CD4-positive, alpha-beta memory T cell (primary cell): ENCODE data around the gene SPEF2. TPM values are rescaled to one million over a fixed set of nuclear protein-coding genes. Genes with fewer than 3 reads are reported as not detected.

Source experiments
- CTCF ChIA-PET: fragments of 350-600 bp; sonication (Branson Sonifier 250); formaldehyde crosslinking; loops from one replicate; lab custom pipeline; 2021; ENCODE audit warnings: inconsistent platforms; ENCODE audit not compliant: partially characterized antibody; lab: Charles Lee
- POLR2A ChIA-PET: fragments of 350-600 bp; sonication (Branson Sonifier 250); formaldehyde crosslinking; loops from one replicate; lab custom pipeline; 2021; ENCODE audit not compliant: partially characterized antibody; lab: Charles Lee
- DNase-seq, 5 donors: peaks; one replicate each; pipeline versions ENCODE4 v3.0.0 to v3.0.0-alpha.2; 2020 to 2022; ENCODE audit warnings: mixed read lengths in 1 of 5
- H3K27ac ChIP-seq: one replicate; pipeline ENCODE4 v1.7.0; 2013; ENCODE audit warnings: low read depth, low read length
- H3K27me3 ChIP-seq: 2 replicates; pipeline ENCODE4 v1.7.0; 2013; ENCODE audit warnings: mild to moderate bottlenecking, low read length, moderate library complexity; ENCODE audit not compliant: insufficient read depth
- H3K36me3 ChIP-seq: 2 replicates; pipeline ENCODE4 v1.7.0; 2013; ENCODE audit warnings: mild to moderate bottlenecking, low read length, moderate library complexity; ENCODE audit not compliant: insufficient read depth
- H3K4me1 ChIP-seq: 2 replicates; pipeline ENCODE4 v1.7.0; 2013; ENCODE audit warnings: mild to moderate bottlenecking, low read length, moderate library complexity; ENCODE audit not compliant: insufficient read depth
- H3K4me3 ChIP-seq, 2 donors: one replicate each; pipeline ENCODE4 v1.7.0; 2013; ENCODE audit warnings: low read length in 2 of 2, mild to moderate bottlenecking in 1 of 2
- H3K9me3 ChIP-seq, 2 donors: one replicate each; pipeline ENCODE4 v1.7.0; 2013; ENCODE audit warnings: low read length in 2 of 2, control low read depth in 1 of 2; ENCODE audit not compliant: control insufficient read depth in 1 of 2
- H3K27ac Mint-ChIP-seq, 7 donors: one replicate each; pipeline ENCODE4 v1.8.0; 2020 to 2021; ENCODE audit warnings: mixed read lengths in 7 of 7, mild to moderate bottlenecking in 6 of 7, inconsistent platforms in 3 of 7, moderate library complexity in 3 of 7
- H3K27me3 Mint-ChIP-seq, 2 donors: one replicate each; pipeline ENCODE4 v1.8.0; 2020 to 2021; ENCODE audit warnings: mixed read lengths in 2 of 2
- H3K36me3 Mint-ChIP-seq, 2 donors: one replicate each; pipeline ENCODE4 v1.8.0; 2020 to 2021; ENCODE audit warnings: mixed read lengths in 2 of 2, inconsistent platforms in 1 of 2, mild to moderate bottlenecking in 1 of 2
- H3K4me1 Mint-ChIP-seq, 4 donors: one replicate each; pipeline ENCODE4 v1.8.0; 2020 to 2021; ENCODE audit warnings: mixed read lengths in 4 of 4, mild to moderate bottlenecking in 1 of 4
- H3K4me3 Mint-ChIP-seq, 8 donors: one replicate each; pipeline ENCODE4 v1.8.0; 2020 to 2021; ENCODE audit warnings: mixed read lengths in 8 of 8, mild to moderate bottlenecking in 7 of 8, moderate library complexity in 6 of 8, inconsistent platforms in 3 of 8
- H3K9me3 Mint-ChIP-seq, 8 donors: one replicate each; pipeline ENCODE4 v1.8.0; 2020 to 2021; ENCODE audit warnings: mixed read lengths in 8 of 8, mild to moderate bottlenecking in 5 of 8, inconsistent platforms in 3 of 8, moderate library complexity in 1 of 8
- intact Hi-C: fragments of 100-400 bp; cut with micrococcal nuclease; formaldehyde crosslinking; loops from one replicate; pipeline ENCODE4 v1.15.1; 2023
- polyA plus RNA-seq, 2 donors: library from polyadenylated mRNA; unstranded; fragments of 300-500 nt; fragmentation: Illumina TruSeq; gene quantifications; one replicate each; pipeline ENCODE4 v1.2.3, GENCODE V29; 2021
- total RNA-seq, 2 experiments: library from RNA; stranded (reverse); gene quantifications; one replicate each; pipeline ENCODE4 v1.2.3, GENCODE V29; 2021

Gene SPEF2
- total and polyA plus RNA-seq, 4 experiments from 2014 or later, result 4.0 to 15.4 (median 10.2) TPM

DNA sequence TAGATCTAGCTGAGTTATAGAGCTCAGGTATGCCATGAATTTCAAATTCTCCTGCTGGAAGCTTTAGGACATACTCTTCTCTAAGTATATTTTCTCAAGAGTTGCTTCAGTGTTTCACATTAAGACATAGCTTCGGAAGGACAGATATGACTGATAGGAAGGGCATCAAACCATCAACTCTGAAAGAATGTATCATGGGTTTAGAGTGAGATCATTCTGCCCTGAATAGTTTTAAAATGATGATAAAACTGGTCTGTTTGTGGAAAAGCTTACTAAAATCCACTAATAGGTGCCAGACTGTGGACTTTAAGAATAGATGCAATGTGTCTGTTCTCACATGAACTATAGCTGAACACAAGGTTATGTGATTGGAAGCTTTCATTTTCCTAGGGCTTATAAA, 8.4 kb downstream of the SPEF2 start:
- Histone ChIP-seq H3K27me3 (no peaks in the 10 kb centered on the region), H3K9me3 (no peaks in the 10 kb centered on the region), H3K36me3 (no peaks in the 10 kb centered on the region), H3K4me1 (no peaks in the 10 kb centered on the region), H3K4me3 (no peak overlapping the region), H3K27ac (no peak overlapping the region)
- ChIA-PET POLR2A (interaction anchor here (1.5 to 1.7 kb wide), 2 partner anchors 9 to 256 kb away, joined by 6 to 7 read pairs; partner anchors contain the start of gene SPEF2), CTCF (interaction anchor here (0.9 to 2.8 kb wide), 5 partner anchors 9 to 301 kb away, joined by 3 to 16 read pairs (median 6); partner anchors contain the start of gene SPEF2)
- Mint-ChIP-seq H3K4me1 (peaks cover 3 to 16% (median 7%) of the 10 kb centered on the region in 4 donors), H3K36me3 (peaks cover 18 to 25% of the 10 kb centered on the region in 2 donors), H3K27me3 (no peaks in the 10 kb centered on the region), H3K27ac (no peak overlapping the region), H3K9me3 (peaks cover 0 to 2% (median 0%) of the 10 kb centered on the region in 8 donors), H3K4me3 (no peak overlapping the region)
- intact Hi-C loops, result no loop called here
- no peak for DNase-seq

GRCh38 chr5:35626553-35626952, 8.9 kb downstream of the SPEF2 start:
- peaks cover 23 to 29% of the 10 kb centered on the region in 2 donors for H3K36me3 Mint-ChIP-seq
- no peaks in the 10 kb centered on the region for H3K27me3 ChIP-seq
- intact Hi-C loops, result no loop called here

DNA sequence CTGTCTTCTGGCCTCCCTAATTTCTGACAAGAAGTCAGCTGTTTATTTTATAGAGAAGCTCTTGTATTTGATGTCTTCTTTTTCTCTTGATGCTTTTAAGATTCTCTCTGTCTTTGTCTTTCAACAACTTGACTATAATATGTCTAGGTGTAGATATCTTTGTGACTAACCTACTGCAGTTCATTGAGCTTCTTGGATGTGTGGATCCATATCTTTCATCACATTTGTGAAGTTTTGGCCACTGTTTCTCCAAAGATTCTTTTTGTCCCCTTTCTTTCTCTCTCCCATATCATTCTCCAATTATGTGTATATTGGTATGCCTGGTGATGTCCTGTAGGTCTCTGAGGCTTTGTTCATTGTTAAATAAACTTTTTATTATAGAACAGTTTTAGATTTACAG, 16.7 kb downstream of the SPEF2 start:
- Histone ChIP-seq H3K27ac (no peak overlapping the region), H3K36me3 (no peaks in the 10 kb centered on the region), H3K4me1 (no peaks in the 10 kb centered on the region), H3K9me3 (no peaks in the 10 kb centered on the region), H3K4me3 (no peak overlapping the region), H3K27me3 (no peaks in the 10 kb centered on the region)
- H3K27ac Mint-ChIP-seq, result no peak overlapping the region
- DNase-seq, result no peak
- H3K4me1 Mint-ChIP-seq, result no peaks in the 10 kb centered on the region
- H3K4me3 Mint-ChIP-seq, result no peak overlapping the region
- peaks cover 4 to 33% (median 20%) of the 10 kb centered on the region in 8 donors for H3K9me3 Mint-ChIP-seq
- H3K36me3 Mint-ChIP-seq, result peaks cover 63 to 84% of the 10 kb centered on the region in 2 donors
- intact Hi-C loops, result no loop called here
- ChIA-PET CTCF (no interaction called here), POLR2A (no interaction called here)
- no peaks in the 10 kb centered on the region for H3K27me3 Mint-ChIP-seq

More at GRCh38 chr5:35626553-35626952, 8.9 kb downstream of the SPEF2 start:
- ChIA-PET CTCF (interaction anchor here (0.9 to 2.8 kb wide), 5 partner anchors 9 to 300 kb away, joined by 3 to 16 read pairs (median 6); partner anchors contain the start of gene SPEF2), POLR2A (interaction anchor here (1.5 to 1.7 kb wide), 2 partner anchors 9 to 255 kb away, joined by 6 to 7 read pairs; partner anchors contain the start of gene SPEF2)
- DNase-seq, result no peak
- H3K4me1 ChIP-seq, result no peaks in the 10 kb centered on the region
- no peak overlapping the region for H3K27ac ChIP-seq
- H3K36me3 ChIP-seq, result no peaks in the 10 kb centered on the region
- Mint-ChIP-seq H3K4me3 (no peak overlapping the region), H3K27ac (no peak overlapping the region), H3K27me3 (no peaks in the 10 kb centered on the region), H3K4me1 (peaks cover 3 to 16% (median 7%) of the 10 kb centered on the region in 4 donors), H3K9me3 (peaks cover 0 to 5% (median 0%) of the 10 kb centered on the region in 8 donors)
- no peaks in the 10 kb centered on the region for H3K9me3 ChIP-seq
- no peak overlapping the region for H3K4me3 ChIP-seq

GRCh38 chr5:35640623-35641022, 23.0 kb downstream of the SPEF2 start:
- H3K36me3 ChIP-seq, result no peaks in the 10 kb centered on the region
- H3K36me3 Mint-ChIP-seq, result peaks cover 35 to 57% of the 10 kb centered on the region in 2 donors
- intact Hi-C loops, result no loop called here
- no peaks in the 10 kb centered on the region for H3K9me3 ChIP-seq
- CTCF ChIA-PET, result interaction anchor here (1.2 to 2.9 kb wide), 2 partner anchors 10 to 286 kb away, joined by 4 to 12 read pairs; no protein-coding TSS in a partner anchor
- no peaks in the 10 kb centered on the region for H3K27me3 ChIP-seq
- no peaks in the 10 kb centered on the region for H3K4me1 ChIP-seq
- no peak overlapping the region for H3K27ac Mint-ChIP-seq
- DNase-seq, result no peak
- no peaks in the 10 kb centered on the region for H3K27me3 Mint-ChIP-seq
- no peaks in the 10 kb centered on the region for H3K4me1 Mint-ChIP-seq
- POLR2A ChIA-PET, result no interaction called here
- H3K27ac ChIP-seq, result no peak overlapping the region
- H3K4me3 ChIP-seq, result no peak overlapping the region
- H3K9me3 Mint-ChIP-seq, result peaks cover 0 to 6% (median 0%) of the 10 kb centered on the region in 8 donors
- no peak overlapping the region for H3K4me3 Mint-ChIP-seq

GRCh38 chr5:35644543-35644942, 26.9 kb downstream of the SPEF2 start:
- intact Hi-C loops, result no loop called here
- no peak overlapping the region for H3K27ac ChIP-seq
- H3K36me3 Mint-ChIP-seq, result peaks cover 17 to 30% of the 10 kb centered on the region in 2 donors
- H3K27me3 ChIP-seq, result no peaks in the 10 kb centered on the region
- no peak overlapping the region for H3K27ac Mint-ChIP-seq
- no peaks in the 10 kb centered on the region for H3K4me1 Mint-ChIP-seq
- DNase-seq, result no peak
- ChIA-PET POLR2A (interaction anchor here (1.2 kb wide), 1 partner anchor 238 kb away, joined by 3 read pairs; no protein-coding TSS in a partner anchor), CTCF (interaction anchor here (25.9 kb wide), 1 partner anchor 285 kb away, joined by 544 read pairs; no protein-coding TSS in a partner anchor)
- H3K4me3 Mint-ChIP-seq, result no peak overlapping the region
- H3K9me3 ChIP-seq, result no peaks in the 10 kb centered on the region
- H3K36me3 ChIP-seq, result no peaks in the 10 kb centered on the region
- no peaks in the 10 kb centered on the region for H3K27me3 Mint-ChIP-seq
- no peaks in the 10 kb centered on the region for H3K4me1 ChIP-seq
- H3K9me3 Mint-ChIP-seq, result no peaks in the 10 kb centered on the region
- H3K4me3 ChIP-seq, result no peak overlapping the region

GRCh38 chr5:35647128-35647527, 29.5 kb downstream of the SPEF2 start:
- no peaks in the 10 kb centered on the region for H3K27me3 ChIP-seq
- H3K36me3 ChIP-seq, result no peaks in the 10 kb centered on the region
- peaks cover 4% of the 10 kb centered on the region for H3K4me1 ChIP-seq
- ChIA-PET CTCF (interaction anchor here (25.9 kb wide), 1 partner anchor 282 kb away, joined by 544 read pairs; no protein-coding TSS in a partner anchor), POLR2A (interaction anchor here (1.4 kb wide), 1 partner anchor 207 kb away, joined by 3 read pairs; no protein-coding TSS in a partner anchor)
- Mint-ChIP-seq H3K4me1 (peaks cover 5 to 18% (median 7%) of the 10 kb centered on the region in 4 donors), H3K27ac (no peak overlapping the region), H3K9me3 (no peaks in the 10 kb centered on the region), H3K4me3 (no peak overlapping the region), H3K27me3 (no peaks in the 10 kb centered on the region), H3K36me3 (peaks cover 12 to 19% of the 10 kb centered on the region in 2 donors)
- no peaks in the 10 kb centered on the region for H3K9me3 ChIP-seq
- DNase-seq, result no peak
- no peak overlapping the region for H3K27ac ChIP-seq
- intact Hi-C loops, result no loop called here
- no peak overlapping the region for H3K4me3 ChIP-seq

GRCh38 chr5:35647712-35648111, 30.0 kb downstream of the SPEF2 start:
- intact Hi-C loops, result no loop called here
- Mint-ChIP-seq H3K27ac (no peak overlapping the region), H3K9me3 (no peaks in the 10 kb centered on the region), H3K4me1 (peaks cover 5 to 18% (median 7%) of the 10 kb centered on the region in 4 donors), H3K27me3 (no peaks in the 10 kb centered on the region), H3K36me3 (peaks cover 10 to 16% of the 10 kb centered on the region in 2 donors), H3K4me3 (no peak overlapping the region)
- CTCF ChIA-PET, result interaction anchor here (25.9 kb wide), 1 partner anchor 282 kb away, joined by 544 read pairs; no protein-coding TSS in a partner anchor
- H3K27ac ChIP-seq, result no peak overlapping the region
- no peak for DNase-seq
- H3K4me1 ChIP-seq, result peaks cover 4% of the 10 kb centered on the region
- H3K4me3 ChIP-seq, result no peak overlapping the region
- POLR2A ChIA-PET, result interaction anchor here (1.4 kb wide), 1 partner anchor 206 kb away, joined by 3 read pairs; no protein-coding TSS in a partner anchor
- H3K27me3 ChIP-seq, result no peaks in the 10 kb centered on the region
- no peaks in the 10 kb centered on the region for H3K36me3 ChIP-seq
- no peaks in the 10 kb centered on the region for H3K9me3 ChIP-seq
